ENCODE data around the gene PCDHGC4.

PCDHGC4 gene

DNA sequence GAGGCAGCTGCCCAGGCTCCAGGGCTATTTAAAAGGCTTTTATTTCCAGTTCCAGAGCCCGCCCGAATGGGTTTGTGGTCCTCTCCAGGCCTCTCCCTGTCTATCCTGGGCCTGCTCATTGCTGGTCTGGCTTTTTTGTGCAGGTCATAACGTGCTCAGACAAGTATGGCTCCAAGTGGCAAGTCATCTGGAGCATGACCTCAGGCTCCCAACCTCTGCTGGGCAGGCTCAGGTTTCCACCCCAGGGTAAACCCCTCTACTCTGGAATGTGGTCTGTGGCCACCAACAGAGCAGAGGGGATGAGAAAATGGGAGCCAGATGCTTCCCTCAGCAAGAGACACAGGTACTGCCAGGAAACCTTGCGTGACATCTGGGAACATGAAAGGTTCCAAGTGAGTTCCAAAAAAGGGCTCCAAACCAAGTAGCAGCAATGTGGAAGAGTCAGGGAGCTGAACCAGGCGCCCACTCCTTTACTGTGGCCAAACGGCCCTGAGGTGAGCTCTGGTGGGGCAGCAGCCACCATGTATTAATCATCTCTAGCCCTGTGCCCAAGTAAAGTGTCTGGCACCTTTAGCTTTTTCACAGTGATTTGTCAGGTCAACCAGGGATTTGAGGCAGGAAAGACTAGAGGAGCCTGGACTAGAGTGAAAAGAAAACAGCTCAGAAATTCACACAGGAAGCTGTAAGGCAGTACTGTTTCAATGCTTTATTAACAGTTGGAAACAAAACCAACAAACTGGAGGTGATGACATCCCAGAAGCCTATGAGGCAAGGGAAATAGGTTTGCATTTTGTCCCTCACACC, 29.7 kb downstream of the PCDHGC4 start:
- TF ChIP-seq POLR2A (IDR thresholded peaks at IDR 0.05; ENCODE audit: extremely low read depth, insufficient read length) (no peak), CTCF (IDR thresholded peaks at IDR 0.05; ENCODE audit: low read depth, low read length) (no peak), MYC (IDR thresholded peaks at IDR 0.05; ENCODE audit: low read depth, low read length) (no peak)
- TF ChIP-seq, protein P1, sequence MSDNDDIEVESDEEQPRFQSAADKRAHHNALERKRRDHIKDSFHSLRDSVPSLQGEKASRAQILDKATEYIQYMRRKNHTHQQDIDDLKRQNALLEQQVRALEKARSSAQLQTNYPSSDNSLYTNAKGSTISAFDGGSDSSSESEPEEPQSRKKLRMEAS (IDR thresholded peaks at IDR 0.05; ENCODE audit: low read depth, low read length): no peak
- H3K4me3 ChIP-seq (ENCODE audit: low read depth, low read length): no peak overlapping the region
- no peak for DNase-seq (ENCODE audit: low read depth)

GRCh38 chr5:141515141-141515540, 30.3 kb downstream of the PCDHGC4 start:
- TF ChIP-seq, protein P1 (IDR thresholded peaks at IDR 0.05; ENCODE audit: low read depth, low read length): no peak
- TF ChIP-seq POLR2A (IDR thresholded peaks at IDR 0.05; ENCODE audit: extremely low read depth, insufficient read length) (no peak), CTCF (IDR thresholded peaks at IDR 0.05; ENCODE audit: low read depth, low read length) (no peak), MYC (IDR thresholded peaks at IDR 0.05; ENCODE audit: low read depth, low read length) (no peak)
- no peak for DNase-seq (ENCODE audit: low read depth)
- H3K4me3 ChIP-seq (ENCODE audit: low read depth, low read length): no peak overlapping the region

DNA sequence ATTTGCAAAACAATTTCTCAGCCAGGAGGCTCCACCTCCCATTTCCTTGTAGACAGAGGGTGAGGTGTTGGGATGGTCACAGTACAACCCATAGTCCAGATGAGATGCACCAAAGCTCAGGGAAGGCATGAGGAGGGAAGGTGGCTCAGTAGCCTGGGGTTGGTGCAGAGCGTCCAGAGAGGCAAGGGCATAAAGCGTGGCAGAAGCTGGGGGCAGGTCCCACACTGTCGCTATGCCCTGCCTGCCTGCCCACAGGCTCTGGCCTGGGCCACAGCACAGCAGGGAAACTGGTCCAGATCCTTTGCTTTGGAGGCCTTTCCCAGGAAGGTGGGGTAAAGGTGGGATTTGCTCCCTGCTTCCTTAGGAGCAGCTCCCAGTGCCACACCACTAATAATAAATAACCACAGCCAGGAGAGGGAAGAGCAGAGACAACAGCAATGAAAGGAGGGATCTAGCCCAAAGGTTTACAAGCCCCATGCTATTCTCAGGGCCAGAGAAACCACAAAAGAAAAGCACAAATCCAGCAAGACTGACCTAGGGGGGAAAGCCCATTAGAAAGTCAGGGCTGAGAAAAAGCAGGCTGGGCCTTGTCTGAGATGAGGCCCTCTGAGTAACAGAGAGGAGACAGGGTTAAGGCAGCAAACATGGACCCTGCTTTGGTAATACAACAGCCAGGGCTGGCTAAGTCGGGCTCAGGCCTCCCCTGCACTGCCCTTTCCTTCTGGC, 31.3 kb downstream of the PCDHGC4 start:
- H3K4me3 ChIP-seq (ENCODE audit: low read depth, low read length): no peak overlapping the region
- TF ChIP-seq CTCF (IDR thresholded peaks at IDR 0.05; ENCODE audit: low read depth, low read length) (no peak), MYC (IDR thresholded peaks at IDR 0.05; ENCODE audit: low read depth, low read length) (no peak), POLR2A (IDR thresholded peaks at IDR 0.05; ENCODE audit: extremely low read depth, insufficient read length) (no peak)
- TF ChIP-seq, protein P1 (IDR thresholded peaks at IDR 0.05; ENCODE audit: low read depth, low read length): no peak
- DNase-seq (ENCODE audit: low read depth): no peak

DNA sequence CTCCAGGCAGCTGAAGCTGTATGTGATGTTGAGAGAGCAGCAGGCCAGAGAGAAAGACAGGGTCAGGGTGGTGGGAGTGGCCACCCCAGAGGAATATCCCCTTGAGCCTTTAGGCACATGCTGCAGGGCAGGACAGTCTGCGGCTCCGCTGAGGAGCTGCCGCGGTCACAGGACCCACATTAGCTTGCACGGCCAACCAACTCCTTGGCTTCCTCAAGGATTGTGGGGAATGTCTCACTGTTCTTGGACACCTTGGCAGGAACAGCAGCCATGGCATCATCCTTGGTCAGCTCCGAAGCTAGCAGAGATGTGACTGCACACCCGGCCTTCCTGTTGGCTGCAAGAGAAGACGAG, 31.8 kb downstream of the PCDHGC4 start:
- TF ChIP-seq MYC (IDR thresholded peaks at IDR 0.05; ENCODE audit: low read depth, low read length) (no peak), CTCF (IDR thresholded peaks at IDR 0.05; ENCODE audit: low read depth, low read length) (no peak), POLR2A (IDR thresholded peaks at IDR 0.05; ENCODE audit: extremely low read depth, insufficient read length) (no peak)
- TF ChIP-seq, protein P1 (IDR thresholded peaks at IDR 0.05; ENCODE audit: low read depth, low read length): no peak
- H3K4me3 ChIP-seq (ENCODE audit: low read depth, low read length): no peak overlapping the region
- DNase-seq (ENCODE audit: low read depth): no peak

- TF ChIP-seq, protein P1 (IDR thresholded peaks at IDR 0.05; ENCODE audit: low read depth, low read length): no peak
- no peak for TF ChIP-seq MYC (IDR thresholded peaks at IDR 0.05; ENCODE audit: low read depth, low read length)
- no peak for TF ChIP-seq CTCF (IDR thresholded peaks at IDR 0.05; ENCODE audit: low read depth, low read length)
- no peak for TF ChIP-seq POLR2A (IDR thresholded peaks at IDR 0.05; ENCODE audit: extremely low read depth, insufficient read length)
- no peak overlapping the region for H3K4me3 ChIP-seq (ENCODE audit: low read depth, low read length)
These were observed 32.5 kb downstream of the PCDHGC4 start for GRCh38 chr5:141517312-141517711.

More at GRCh38 chr5:141517312-141517711, 32.5 kb downstream of the PCDHGC4 start:
- no peak for DNase-seq (ENCODE audit: low read depth)

Data from NB4 (cell line).